ENCODE measurements around the gene BYSL.

GRCh38 chr6:41965429-41966213 lies 44.3 kb downstream of the BYSL start:
- TF ChIP-seq TAF1 (IDR thresholded peaks at IDR 0.05; ENCODE audit: borderline replicate concordance, low read depth, low read length) (no peak), POLR2AphosphoS5 (IDR thresholded peaks at IDR 0.05; ENCODE audit: low read depth, low read length) (no peak), POLR2A (IDR thresholded peaks at IDR 0.05; ENCODE audit: low read depth, low read length) (no peak)

Measured in GM12892 (cell line).